ENCODE data around the gene ARHGEF28. TPM values are rescaled to one million over a fixed set of nuclear protein-coding genes. Genes with fewer than 3 reads are reported as not detected.

Gene ARHGEF28
- total and polyA plus RNA-seq, 2 of the 4 experiments (the other 2 are of a cell fraction), result 3.6 to 16.0 TPM

DNA sequence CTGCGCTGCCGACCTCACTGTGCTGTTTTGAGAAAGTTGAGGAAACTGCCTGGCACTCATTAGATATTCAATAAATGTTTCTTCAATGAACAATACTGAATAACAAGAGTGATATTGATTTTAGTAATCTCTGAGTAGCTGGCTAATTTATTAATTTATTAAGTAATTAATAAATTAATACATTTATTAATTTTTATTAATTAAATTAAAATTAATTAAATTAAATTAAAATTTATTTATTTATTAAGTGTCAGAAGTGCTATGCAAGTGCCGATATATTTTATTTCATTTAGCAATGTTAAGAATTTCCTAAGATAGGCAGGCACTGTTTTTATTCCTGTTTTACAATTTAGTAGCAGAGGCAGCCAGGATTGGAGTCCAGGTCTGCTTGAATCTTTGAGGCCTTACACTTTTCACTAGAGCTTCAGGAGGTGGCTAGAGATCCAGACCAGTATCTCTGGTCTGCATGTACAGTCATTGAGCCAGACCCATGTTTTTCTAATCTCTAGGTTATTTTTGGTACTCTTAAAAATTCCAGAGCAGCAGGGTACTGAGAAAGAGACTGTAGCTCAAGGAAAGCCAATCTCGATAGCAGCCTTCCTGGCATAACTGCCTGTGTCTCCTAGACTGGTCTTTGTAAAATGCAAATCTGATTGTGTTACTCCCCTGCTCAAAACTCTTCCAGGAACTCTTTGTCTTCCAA lies 109.2 kb downstream of the ARHGEF28 start:
- Histone ChIP-seq H4K20me1 (ENCODE audit: insufficient read depth, low read length) (no peaks in the 10 kb centered on the region), H3K4ac (ENCODE audit: low read depth, low read length) (no peak overlapping the region), H3K4me1 (ENCODE audit: control insufficient read depth, insufficient read depth, low read length) (no peaks in the 10 kb centered on the region), H3K56ac (ENCODE audit: extremely low read depth, insufficient read depth, low read length) (no peak overlapping the region), H2AK9ac (replicated peaks; ENCODE audit: low read depth, low read length, poor library complexity) (no peak overlapping the region), H3K9ac (ENCODE audit: low read depth, low read length) (no peak overlapping the region), H3K14ac (replicated peaks; ENCODE audit: low read depth, low read length) (no peak overlapping the region), H2BK15ac (ENCODE audit: low read depth, low read length) (no peak overlapping the region), H3K23ac (ENCODE audit: low read depth, low read length) (no peak overlapping the region), H3K27me3 (ENCODE audit: control insufficient read depth, insufficient read depth, low read length) (no peaks in the 10 kb centered on the region), H4K91ac (ENCODE audit: insufficient read depth, low read depth, low read length) (no peak overlapping the region), H3K9me3 (ENCODE audit: control insufficient read depth, insufficient read depth, low read length) (no peaks in the 10 kb centered on the region), H3K9me1 (ENCODE audit: insufficient read depth, low read length) (peaks cover 7% of the 10 kb centered on the region), H4K8ac (ENCODE audit: low read depth in 2 of 2, low read length in 2 of 2) (no peak overlapping the region), H3K4me3 (ENCODE audit: insufficient read depth, low read depth, low read length) (no peak overlapping the region), H3K27ac (ENCODE audit: insufficient read depth, low read length) (no peak overlapping the region), H4K5ac (ENCODE audit: low read depth, low read length) (no peak overlapping the region), H3K79me1 (ENCODE audit: low read depth in 1 of 2, low read length in 2 of 2) (peaks cover 12 to 53% of the 10 kb centered on the region in 2 experiments; a peak in 3 of 4 replicates), H2BK5ac (ENCODE audit: low read depth, low read length, poor library complexity, severe bottlenecking) (no peak overlapping the region), H3K4me2 (ENCODE audit: low read depth, low read length) (no peak overlapping the region), H3K36me3 (ENCODE audit: control insufficient read depth, insufficient read depth, low read length) (no peaks in the 10 kb centered on the region), H2BK20ac (ENCODE audit: low read depth, low read length) (no peak overlapping the region), H2AFZ (replicated peaks; ENCODE audit: low read length, poor library complexity) (no peak overlapping the region), H3K18ac (ENCODE audit: low read depth, low read length) (no peak overlapping the region), H2AK5ac (ENCODE audit: low read depth, low read length) (0 out of 2 replicates have a peak overlapping the region, but pooled peaks have one; percentile 0), H2BK120ac (ENCODE audit: low read depth, low read length) (no peak overlapping the region)
- ChIA-PET CTCF (interaction anchor here (0.7 kb wide), 1 partner anchor 14 kb away, joined by 3 read pairs; no protein-coding TSS in a partner anchor), POLR2A (ENCODE audit: unreplicated experiment) (no interaction called here)
- no TSS peak for BruUV-seq (replicated peaks)
- intact Hi-C loops (cut with micrococcal nuclease) (no loop called here), in situ Hi-C loops (cut with MboI; ENCODE audit: low sequenced_read_pairs) (no loop called here), dilution Hi-C loops (cut with HindIII; ENCODE audit: low sequenced_read_pairs, unreplicated experiment) (no loop called here)
- ATAC-seq (ENCODE audit: low read depth) (no peak), DNase-seq (no peak)
- WGBS, 2 experiments (ENCODE audit: extremely low coverage in 2 of 2, insufficient read length in 1 of 2), result no CpG with 5 or more reads among the region's 4 CpGs
- TF ChIP-seq MAZ (IDR thresholded peaks at IDR 0.05; ENCODE audit: borderline replicate concordance, low read depth, low read length), result no peak
- no peak for TF ChIP-seq CEBPB (IDR thresholded peaks at IDR 0.05; ENCODE audit: low read depth, low read length)
- TF ChIP-seq ELK1 (IDR thresholded peaks at IDR 0.05; ENCODE audit: borderline replicate concordance, low read depth, low read length), result no peak
- no peak for TF ChIP-seq SMC3 (IDR thresholded peaks at IDR 0.05; ENCODE audit: low read depth, low read length)
- TF ChIP-seq BHLHE40 (IDR thresholded peaks at IDR 0.05; ENCODE audit: low read depth, low read length), result no peak
- no peak for TF ChIP-seq MXI1 (IDR thresholded peaks at IDR 0.05; ENCODE audit: borderline replicate concordance, low read depth, low read length)
- TF ChIP-seq, protein P1, sequence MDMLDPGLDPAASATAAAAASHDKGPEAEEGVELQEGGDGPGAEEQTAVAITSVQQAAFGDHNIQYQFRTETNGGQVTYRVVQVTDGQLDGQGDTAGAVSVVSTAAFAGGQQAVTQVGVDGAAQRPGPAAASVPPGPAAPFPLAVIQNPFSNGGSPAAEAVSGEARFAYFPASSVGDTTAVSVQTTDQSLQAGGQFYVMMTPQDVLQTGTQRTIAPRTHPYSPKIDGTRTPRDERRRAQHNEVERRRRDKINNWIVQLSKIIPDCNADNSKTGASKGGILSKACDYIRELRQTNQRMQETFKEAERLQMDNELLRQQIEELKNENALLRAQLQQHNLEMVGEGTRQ (IDR thresholded peaks at IDR 0.05; ENCODE audit: low read depth, low read length), result no peak
- TF ChIP-seq, protein P2, sequence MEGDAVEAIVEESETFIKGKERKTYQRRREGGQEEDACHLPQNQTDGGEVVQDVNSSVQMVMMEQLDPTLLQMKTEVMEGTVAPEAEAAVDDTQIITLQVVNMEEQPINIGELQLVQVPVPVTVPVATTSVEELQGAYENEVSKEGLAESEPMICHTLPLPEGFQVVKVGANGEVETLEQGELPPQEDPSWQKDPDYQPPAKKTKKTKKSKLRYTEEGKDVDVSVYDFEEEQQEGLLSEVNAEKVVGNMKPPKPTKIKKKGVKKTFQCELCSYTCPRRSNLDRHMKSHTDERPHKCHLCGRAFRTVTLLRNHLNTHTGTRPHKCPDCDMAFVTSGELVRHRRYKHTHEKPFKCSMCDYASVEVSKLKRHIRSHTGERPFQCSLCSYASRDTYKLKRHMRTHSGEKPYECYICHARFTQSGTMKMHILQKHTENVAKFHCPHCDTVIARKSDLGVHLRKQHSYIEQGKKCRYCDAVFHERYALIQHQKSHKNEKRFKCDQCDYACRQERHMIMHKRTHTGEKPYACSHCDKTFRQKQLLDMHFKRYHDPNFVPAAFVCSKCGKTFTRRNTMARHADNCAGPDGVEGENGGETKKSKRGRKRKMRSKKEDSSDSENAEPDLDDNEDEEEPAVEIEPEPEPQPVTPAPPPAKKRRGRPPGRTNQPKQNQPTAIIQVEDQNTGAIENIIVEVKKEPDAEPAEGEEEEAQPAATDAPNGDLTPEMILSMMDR (conservative IDR thresholded peaks at IDR 0.05; ENCODE audit: low read depth, low read length), result no peak
